ELF-1 (cell line): ENCODE measurements around the gene DZIP1.

Source experiments
- DNase-seq: peaks from one replicate; pipeline ENCODE4 v3.0.0-alpha.2; 2016; ENCODE audit warnings: low read depth, low spot score

DZIP1 gene

GRCh38 chr13:95552208-95552538, 92.3 kb downstream of the DZIP1 start:
- no peak for DNase-seq

GRCh38 chr13:95547531-95548167, 96.9 kb downstream of the DZIP1 start:
- no peak for DNase-seq

GRCh38 chr13:95546919-95547318, 97.6 kb downstream of the DZIP1 start:
- peak; percentile 17 for DNase-seq

GRCh38 chr13:95544293-95544692, 100.2 kb downstream of the DZIP1 start:
- no peak for DNase-seq

- DNase-seq: no peak
These were observed 102.5 kb downstream of the DZIP1 start for GRCh38 chr13:95541911-95542474.

- DNase-seq: no peak
These were observed 103.2 kb downstream of the DZIP1 start for GRCh38 chr13:95541308-95541707.

- no peak for DNase-seq
These were observed 103.6 kb downstream of the DZIP1 start for GRCh38 chr13:95540888-95541287.

- DNase-seq: no peak
These were observed 107.8 kb downstream of the DZIP1 start for GRCh38 chr13:95536632-95537241.

GRCh38 chr13:95535243-95535642, 109.3 kb downstream of the DZIP1 start:
- DNase-seq: no peak

GRCh38 chr13:95533545-95534160, 110.9 kb downstream of the DZIP1 start:
- DNase-seq: peak; percentile 49

GRCh38 chr13:95530178-95530577, 114.3 kb downstream of the DZIP1 start:
- no peak for DNase-seq
